DND-41 (cell line): ENCODE results near the gene DRAM2.

ENCODE experiments used
- CTCF ChIP-seq: IDR thresholded peaks from 2 replicates; pipeline ENCODE4 v1.5.1; 2012; ENCODE audit warnings: borderline replicate concordance, low read length, moderate library complexity, mild to moderate bottlenecking; ENCODE audit not compliant: poor library complexity, severe bottlenecking; ENCODE audit errors: extremely low read depth
- EZH2 ChIP-seq: IDR thresholded peaks from 3 replicates; pipeline ENCODE4 v1.6.1; 2012; ENCODE audit warnings: borderline replicate concordance, low read depth, mild to moderate bottlenecking, moderate library complexity, low read length, inconsistent platforms; ENCODE audit not compliant: severe bottlenecking

GRCh38 chr1:111184663-111185062, 44.8 kb upstream of the DRAM2 start:
- TF ChIP-seq CTCF (no peak), EZH2 (no peak)
